ENCODE data around the gene TDRD7. TPM values are rescaled to one million over a fixed set of nuclear protein-coding genes. Genes with fewer than 3 reads are reported as not detected.

Gene TDRD7
- total and polyA plus RNA-seq, 4 donors: 12.1 to 20.6 (median 15.1) TPM

- Histone ChIP-seq H3K27me3 (ENCODE audit: control insufficient read depth, insufficient read depth, low read length) (peaks cover 43% of the 10 kb centered on the region), H3K27ac (ENCODE audit: low read depth, low read length) (no peak overlapping the region), H3K9me3 (ENCODE audit: control insufficient read depth, insufficient read depth, low read length) (no peaks in the 10 kb centered on the region), H3K4me3 (ENCODE audit: low read depth, low read length) (peak overlapping the region; percentile 26), H3K4me1 (ENCODE audit: control insufficient read depth, insufficient read depth, low read length) (peaks cover 28% of the 10 kb centered on the region), H3K36me3 (ENCODE audit: control insufficient read depth, insufficient read depth, low read length) (no peaks in the 10 kb centered on the region)
- DNase-seq (ENCODE audit: low read depth in 4 of 6, low spot score in 6 of 6): peak in 1 of 6 donors; percentile 16
- 0% methylated on average over 3 of the region's 6 CpGs for WGBS (ENCODE audit: insufficient coverage)
Observed at GRCh38 chr9:97500765-97501176, 88.9 kb downstream of the TDRD7 start.

DNA sequence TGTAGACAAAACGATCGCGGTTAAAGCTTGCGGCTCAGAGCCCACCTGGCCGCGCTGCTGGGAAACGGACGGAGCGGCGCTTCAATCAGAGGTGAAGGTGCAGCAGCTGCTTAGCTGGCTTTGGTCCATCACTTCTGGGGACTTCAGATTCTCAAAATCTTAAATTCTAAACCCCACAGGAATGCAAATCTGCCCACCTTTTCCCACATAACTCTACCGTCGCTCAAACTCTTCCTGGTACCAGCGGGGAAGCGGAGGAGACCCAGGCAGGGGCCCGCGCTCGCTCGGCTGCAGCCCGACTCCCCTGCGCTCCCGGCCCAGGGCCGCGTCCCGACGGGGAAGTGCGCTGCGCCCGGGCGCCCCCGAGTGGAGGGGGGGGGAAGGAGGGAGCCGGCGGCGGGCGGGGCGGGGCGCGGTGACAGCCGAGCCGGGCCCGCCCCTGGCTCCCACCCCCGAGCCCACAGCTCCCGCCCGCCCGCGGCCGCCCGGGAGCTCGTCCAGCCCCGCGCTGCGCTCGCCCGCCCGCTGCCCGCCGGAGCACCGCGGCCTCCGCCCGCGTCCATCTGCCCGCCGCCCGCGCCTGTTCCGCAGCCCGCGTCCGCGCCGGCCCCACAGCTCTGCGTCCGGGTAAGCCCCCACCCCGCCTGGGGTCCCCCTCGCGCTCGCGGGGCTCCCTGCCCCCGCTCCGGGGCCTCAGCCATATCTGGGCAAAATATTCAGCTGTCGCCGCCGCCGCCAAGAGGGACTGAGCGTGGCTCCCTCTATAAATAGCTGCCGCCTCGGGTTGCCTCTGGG is 89.5 kb downstream of the TDRD7 start, which contains the start of gene TMOD1:
TSS of gene TMOD1 (plus strand) at position 490 of the 795 bp plus-strand sequence. CDS start 22,523 bp downstream, outside the sequence.
- DNase-seq (ENCODE audit: low read depth in 4 of 6, low spot score in 6 of 6): peak in 2 of 6 donors; percentile 60 to 77
- under 1% methylated on average over 69 of the region's 87 CpGs for WGBS (ENCODE audit: insufficient coverage)
- H3K27ac ChIP-seq (ENCODE audit: low read depth, low read length): no peak within 1 kb of the TSS

GRCh38 chr9:97501972-97502221 is 90.0 kb downstream of the TDRD7 start:
- no peaks in the 10 kb centered on the region for H3K9me3 ChIP-seq (ENCODE audit: control insufficient read depth, insufficient read depth, low read length)
- peaks cover 28% of the 10 kb centered on the region for H3K4me1 ChIP-seq (ENCODE audit: control insufficient read depth, insufficient read depth, low read length)
- DNase-seq (ENCODE audit: low read depth in 4 of 6, low spot score in 6 of 6): no peak
- no peaks in the 10 kb centered on the region for H3K36me3 ChIP-seq (ENCODE audit: control insufficient read depth, insufficient read depth, low read length)
- under 1% methylated on average over 30 of the region's 30 CpGs for WGBS (ENCODE audit: insufficient coverage)
- no peak overlapping the region for H3K27ac ChIP-seq (ENCODE audit: low read depth, low read length)
- peak overlapping the region; percentile 39 for H3K4me3 ChIP-seq (ENCODE audit: low read depth, low read length)
- peaks cover 43% of the 10 kb centered on the region for H3K27me3 ChIP-seq (ENCODE audit: control insufficient read depth, insufficient read depth, low read length)

More for the DNA sequence above, 89.5 kb downstream of the TDRD7 start, which contains the start of gene TMOD1:
- peak within 1 kb of the TSS; percentile 39 for H3K4me3 ChIP-seq (ENCODE audit: low read depth, low read length)
- no peaks in the 10 kb centered on the region for H3K36me3 ChIP-seq (ENCODE audit: control insufficient read depth, insufficient read depth, low read length)
- H3K27me3 ChIP-seq (ENCODE audit: control insufficient read depth, insufficient read depth, low read length): peaks cover 43% of the 10 kb centered on the region
- no peaks in the 10 kb centered on the region for H3K9me3 ChIP-seq (ENCODE audit: control insufficient read depth, insufficient read depth, low read length)
- peaks cover 28% of the 10 kb centered on the region for H3K4me1 ChIP-seq (ENCODE audit: control insufficient read depth, insufficient read depth, low read length)

GRCh38 chr9:97502222-97502983 is 90.5 kb downstream of the TDRD7 start:
- Histone ChIP-seq H3K9me3 (ENCODE audit: control insufficient read depth, insufficient read depth, low read length) (no peaks in the 10 kb centered on the region), H3K4me1 (ENCODE audit: control insufficient read depth, insufficient read depth, low read length) (peaks cover 28% of the 10 kb centered on the region), H3K36me3 (ENCODE audit: control insufficient read depth, insufficient read depth, low read length) (no peaks in the 10 kb centered on the region), H3K27ac (ENCODE audit: low read depth, low read length) (no peak overlapping the region), H3K27me3 (ENCODE audit: control insufficient read depth, insufficient read depth, low read length) (peaks cover 43% of the 10 kb centered on the region), H3K4me3 (ENCODE audit: low read depth, low read length) (peak overlapping the region; percentile 39)
- peak in 1 of 6 donors; percentile 43 for DNase-seq (ENCODE audit: low read depth in 4 of 6, low spot score in 6 of 6)
- WGBS (ENCODE audit: insufficient coverage): 2% methylated on average over 49 of the region's 49 CpGs

DNA sequence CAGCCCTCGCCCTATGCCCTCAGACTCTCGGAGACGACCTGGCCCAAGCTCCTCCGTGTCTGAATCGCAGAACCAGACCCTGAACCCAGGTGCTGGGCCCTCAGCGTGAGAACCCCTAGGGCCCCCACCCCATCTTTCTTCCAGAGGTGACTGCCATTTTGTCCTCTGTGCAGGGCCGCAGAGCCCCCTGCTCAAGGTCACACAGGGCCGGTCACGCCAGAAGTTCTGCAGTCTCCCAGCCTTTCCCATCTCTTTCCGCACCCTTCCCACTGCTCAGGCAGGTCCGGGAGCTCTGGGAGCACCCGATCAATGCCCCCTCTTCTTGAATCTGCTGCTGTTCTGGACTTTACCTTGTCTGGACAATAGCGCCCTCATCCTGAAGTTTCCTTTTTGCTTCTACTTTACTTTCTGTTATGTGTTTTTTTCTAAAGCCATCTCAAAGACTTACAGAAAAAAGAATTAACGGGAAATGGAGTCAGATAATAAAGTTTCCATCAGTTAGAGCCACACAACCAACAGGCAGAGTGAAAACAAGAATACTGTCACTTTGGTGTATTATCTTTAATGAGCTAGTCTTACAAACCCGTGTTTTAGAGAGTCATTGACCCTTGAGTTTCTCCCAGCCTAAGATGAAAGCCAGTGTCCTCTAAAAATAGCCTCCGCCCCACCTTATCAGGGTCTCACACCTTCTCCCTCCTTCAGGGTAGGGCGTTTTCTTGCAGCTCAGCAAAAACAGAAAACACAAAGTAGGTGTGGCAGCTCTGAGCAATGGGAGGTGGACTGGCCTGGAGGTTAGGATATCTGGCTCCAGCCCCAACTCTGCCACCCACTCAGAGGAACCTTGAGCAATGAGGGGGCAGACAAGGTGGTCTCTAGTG is 91.3 kb downstream of the TDRD7 start:
- Histone ChIP-seq H3K27ac (ENCODE audit: low read depth, low read length) (no peak overlapping the region), H3K9me3 (ENCODE audit: control insufficient read depth, insufficient read depth, low read length) (no peaks in the 10 kb centered on the region), H3K4me3 (ENCODE audit: low read depth, low read length) (peak overlapping the region; percentile 39), H3K27me3 (ENCODE audit: control insufficient read depth, insufficient read depth, low read length) (peaks cover 43% of the 10 kb centered on the region), H3K36me3 (ENCODE audit: control insufficient read depth, insufficient read depth, low read length) (no peaks in the 10 kb centered on the region), H3K4me1 (ENCODE audit: control insufficient read depth, insufficient read depth, low read length) (peaks cover 28% of the 10 kb centered on the region)
- no peak for DNase-seq (ENCODE audit: low read depth in 4 of 6, low spot score in 6 of 6)
- 19% methylated on average over 12 of the region's 17 CpGs for WGBS (ENCODE audit: insufficient coverage)

DNA sequence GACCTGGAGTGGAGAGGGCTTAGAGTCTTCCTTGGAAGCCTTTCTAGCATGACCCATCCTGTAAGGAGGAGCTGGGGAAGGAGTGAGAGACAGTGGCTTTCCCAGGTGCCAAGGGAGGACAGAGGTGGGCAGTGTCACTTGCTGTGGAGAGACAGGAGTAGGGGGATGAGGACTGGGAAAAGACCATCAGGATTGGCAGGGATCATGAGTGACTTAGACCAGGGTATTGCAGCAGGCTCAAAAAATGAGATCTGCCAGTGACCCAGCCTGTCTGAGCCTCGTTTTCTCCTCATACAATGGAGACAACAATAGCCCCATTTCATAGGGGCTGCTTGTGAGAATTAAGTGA is 91.9 kb downstream of the TDRD7 start:
- WGBS (ENCODE audit: insufficient coverage): no CpG with 5 or more reads among the region's 1 CpG
- no peaks in the 10 kb centered on the region for H3K36me3 ChIP-seq (ENCODE audit: control insufficient read depth, insufficient read depth, low read length)
- H3K27ac ChIP-seq (ENCODE audit: low read depth, low read length): no peak overlapping the region
- DNase-seq (ENCODE audit: low read depth in 4 of 6, low spot score in 6 of 6): no peak
- no peak overlapping the region for H3K4me3 ChIP-seq (ENCODE audit: low read depth, low read length)
- H3K4me1 ChIP-seq (ENCODE audit: control insufficient read depth, insufficient read depth, low read length): peaks cover 28% of the 10 kb centered on the region
- H3K27me3 ChIP-seq (ENCODE audit: control insufficient read depth, insufficient read depth, low read length): peaks cover 43% of the 10 kb centered on the region
- no peaks in the 10 kb centered on the region for H3K9me3 ChIP-seq (ENCODE audit: control insufficient read depth, insufficient read depth, low read length)

- peaks cover 39% of the 10 kb centered on the region for H3K27me3 ChIP-seq (ENCODE audit: control insufficient read depth, insufficient read depth, low read length)
- H3K4me3 ChIP-seq (ENCODE audit: low read depth, low read length): no peak overlapping the region
- H3K27ac ChIP-seq (ENCODE audit: low read depth, low read length): no peak overlapping the region
- peak in 2 of 6 donors; percentile 22 to 32 for DNase-seq (ENCODE audit: low read depth in 4 of 6, low spot score in 6 of 6)
- no peaks in the 10 kb centered on the region for H3K9me3 ChIP-seq (ENCODE audit: control insufficient read depth, insufficient read depth, low read length)
- no peaks in the 10 kb centered on the region for H3K36me3 ChIP-seq (ENCODE audit: control insufficient read depth, insufficient read depth, low read length)
- peaks cover 28% of the 10 kb centered on the region for H3K4me1 ChIP-seq (ENCODE audit: control insufficient read depth, insufficient read depth, low read length)
- 51% methylated on average over 4 of the region's 8 CpGs for WGBS (ENCODE audit: insufficient coverage)
Observed at GRCh38 chr9:97504381-97505216, 92.7 kb downstream of the TDRD7 start.

DNA sequence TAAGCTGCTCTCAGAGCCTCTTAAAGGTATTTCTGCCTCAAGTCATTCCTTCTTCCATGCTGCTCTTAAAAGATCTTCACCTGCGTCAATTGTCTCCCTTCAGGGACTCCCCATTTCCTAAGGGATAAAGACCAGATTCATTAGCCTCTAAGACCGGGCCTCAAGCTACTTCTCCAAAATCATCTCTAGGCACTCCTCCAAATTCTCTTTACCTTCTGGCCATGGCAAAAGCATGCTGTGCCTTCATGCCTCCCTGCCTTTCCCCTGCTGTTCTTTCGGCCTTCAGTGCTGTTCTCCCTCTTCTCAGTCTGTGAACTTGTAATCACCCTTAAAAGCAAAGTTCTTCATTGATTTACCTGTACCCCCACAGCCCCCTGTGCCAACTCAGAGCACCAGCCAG is 93.9 kb downstream of the TDRD7 start:
- DNase-seq (ENCODE audit: low read depth in 4 of 6, low spot score in 6 of 6): no peak

GRCh38 chr9:97506306-97506705 is 94.4 kb downstream of the TDRD7 start:
- Histone ChIP-seq H3K27ac (ENCODE audit: low read depth, low read length) (no peak overlapping the region), H3K4me3 (ENCODE audit: low read depth, low read length) (no peak overlapping the region), H3K4me1 (ENCODE audit: control insufficient read depth, insufficient read depth, low read length) (peaks cover 24% of the 10 kb centered on the region), H3K9me3 (ENCODE audit: control insufficient read depth, insufficient read depth, low read length) (no peaks in the 10 kb centered on the region), H3K27me3 (ENCODE audit: control insufficient read depth, insufficient read depth, low read length) (peaks cover 25% of the 10 kb centered on the region), H3K36me3 (ENCODE audit: control insufficient read depth, insufficient read depth, low read length) (no peaks in the 10 kb centered on the region)
- WGBS (ENCODE audit: insufficient coverage): 78% methylated on average over 2 of the region's 4 CpGs
- no peak for DNase-seq (ENCODE audit: low read depth in 4 of 6, low spot score in 6 of 6)

More for the DNA sequence above, 93.9 kb downstream of the TDRD7 start:
- WGBS (ENCODE audit: insufficient coverage): 98% methylated on average over 3 of the region's 3 CpGs
- H3K4me3 ChIP-seq (ENCODE audit: low read depth, low read length): no peak overlapping the region
- no peaks in the 10 kb centered on the region for H3K36me3 ChIP-seq (ENCODE audit: control insufficient read depth, insufficient read depth, low read length)
- H3K4me1 ChIP-seq (ENCODE audit: control insufficient read depth, insufficient read depth, low read length): peaks cover 28% of the 10 kb centered on the region
- no peaks in the 10 kb centered on the region for H3K9me3 ChIP-seq (ENCODE audit: control insufficient read depth, insufficient read depth, low read length)
- H3K27ac ChIP-seq (ENCODE audit: low read depth, low read length): no peak overlapping the region
- H3K27me3 ChIP-seq (ENCODE audit: control insufficient read depth, insufficient read depth, low read length): peaks cover 30% of the 10 kb centered on the region

Data from spinal cord (tissue), 10 donors.